WTC11 (cell line): ENCODE data around the gene SMIM44. TPM values are rescaled to one million over a fixed set of nuclear protein-coding genes. Genes with fewer than 3 reads are reported as not detected.

Source experiments
- ATAC-seq: fragments of 200-7000 bp; cut with Tn5 transposase; 2 replicates; pipeline ENCODE4 v1.10.0; 2021; ENCODE audit warnings: mild to moderate bottlenecking, moderate library complexity
- CTCF ChIA-PET: fragments of 300-600 bp; sonication (Branson Sonifier 250); formaldehyde crosslinking; loops from one replicate; lab custom pipeline; 2021; ENCODE audit warnings: antibody characterized with exemption; lab: Charles Lee
- POLR2A ChIA-PET: fragments of 350-600 bp; sonication (Branson Sonifier 250); formaldehyde crosslinking; loops from one replicate; lab custom pipeline; 2021; ENCODE audit warnings: antibody characterized with exemption; lab: Charles Lee
- DNase-seq: peaks from one replicate; pipeline ENCODE4 v3.0.0; 2021; ENCODE audit warnings: low spot score
- H3K27ac Mint-ChIP-seq: 2 replicates; pipeline ENCODE4 v1.8.0; 2021; ENCODE audit warnings: mixed read lengths
- H3K27me3 Mint-ChIP-seq: 2 replicates; pipeline ENCODE4 v1.8.0; 2021; ENCODE audit warnings: low read depth, mild to moderate bottlenecking, moderate library complexity, mixed read lengths
- H3K36me3 Mint-ChIP-seq: 2 replicates; pipeline ENCODE4 v1.8.0; 2021; ENCODE audit warnings: mixed read lengths
- H3K4me1 Mint-ChIP-seq: 2 replicates; pipeline ENCODE4 v1.8.0; 2022; ENCODE audit warnings: mixed read lengths
- H3K4me3 Mint-ChIP-seq: 2 replicates; pipeline ENCODE4 v1.8.0; 2021; ENCODE audit warnings: mild to moderate bottlenecking, moderate library complexity, mixed read lengths
- H3K9me3 Mint-ChIP-seq: 2 replicates; pipeline ENCODE4 v1.8.0; 2021; ENCODE audit warnings: mixed read lengths
- E2F5 ChIP-seq: sonication (generic); formaldehyde crosslinking; IDR thresholded peaks from 2 replicates; pipeline ENCODE4 v1.8.1; 2022; ENCODE audit warnings: mild to moderate bottlenecking, moderate library complexity, missing genetic modification reagents
- MXD4 ChIP-seq: fragments of 250-450 bp; sonication (Bioruptor Pico); IDR thresholded peaks from 2 replicates; pipeline ENCODE4 v1.8.0; 2021; ENCODE audit warnings: mild to moderate bottlenecking, moderate library complexity, borderline replicate concordance
- ZNF219 ChIP-seq: sonication (generic); formaldehyde crosslinking; IDR thresholded peaks from 2 replicates; pipeline ENCODE4 v1.8.0; 2023; ENCODE audit warnings: missing genetic modification reagents, mild to moderate bottlenecking, borderline replicate concordance
- ZNF423 ChIP-seq: fragments of 250-450 bp; sonication (Bioruptor Pico); IDR thresholded peaks from 2 replicates; pipeline ENCODE4 v2.1.2; 2022; ENCODE audit warnings: mild to moderate bottlenecking, moderate library complexity
- total RNA-seq: library from RNA; stranded (reverse); gene quantifications from 3 replicates; pipeline ENCODE4 v1.2.3, GENCODE V29; 2021

Gene SMIM44
- total RNA-seq, 1 experiment from 2014 or later = not detected

GRCh38 chr19:3433805-3434540 is 49.3 kb downstream of the SMIM44 start (continued):
- TF ChIP-seq E2F5 (CRISPR knock-in tag) (no peak), MXD4 (CRISPR knock-in tag) (no peak)

- no peak overlapping the region for H3K4me3 Mint-ChIP-seq
- no peak for ATAC-seq
- DNase-seq = no peak
- TF ChIP-seq ZNF423 = no peak
- no peak for TF ChIP-seq ZNF219 (CRISPR knock-in tag)
- TF ChIP-seq, all 79 proteins: peak for 0
- CTCF ChIA-PET = interaction anchor here (0.6 to 1.4 kb wide), 3 partner anchors 47 to 1430 kb away, joined by 3 to 5 read pairs (median 4); partner anchors contain the start of gene SMIM24
- Mint-ChIP-seq H3K9me3 (0 out of 2 replicates have a peak, but pooled peaks cover 6% of the 10 kb centered on the region), H3K4me1 (peaks cover 9% of the 10 kb centered on the region), H3K27ac (no peak overlapping the region), H3K36me3 (no peaks in the 10 kb centered on the region), H3K27me3 (peaks cover 6% of the 10 kb centered on the region; the same call in 1 of the 2 replicates)
- POLR2A ChIA-PET = no interaction called here
Measured at GRCh38 chr19:3433313-3433712, 49.9 kb downstream of the SMIM44 start.

Other genes with a start within 250 kb of the SMIM44 start
- gene NFIC, start 116.9 kb downstream of the SMIM44 start, total RNA-seq = 3.5 to 4.4 TPM (median 4.0 TPM) in 3 replicates
- 2.8 to 9.9 TPM (median 7.4 TPM) in 3 replicates for gene SMIM24, start 2.9 kb downstream of the SMIM44 start, total RNA-seq
- 16.9 to 22.2 TPM (median 18.3 TPM) in 3 replicates for gene DOHH, start 17.2 kb upstream of the SMIM44 start, total RNA-seq
- gene FZR1, start 22.9 kb upstream of the SMIM44 start, total RNA-seq = 43.6 to 60.8 TPM (median 44.4 TPM) in 3 replicates
- 3.3 to 6.3 TPM (median 4.7 TPM) in 3 replicates for gene TEKTIP1, start 55.7 kb upstream of the SMIM44 start, total RNA-seq
- gene MFSD12, start 74.1 kb upstream of the SMIM44 start, total RNA-seq = 59.9 to 75.4 TPM (median 71.0 TPM) in 3 replicates
- gene HMG20B, start 89.5 kb upstream of the SMIM44 start, total RNA-seq = 115 to 132 TPM (median 121 TPM) in 3 replicates
- gene GIPC3, start 102.0 kb upstream of the SMIM44 start, total RNA-seq = 1.0 to 2.3 TPM (median 1.6 TPM) in 3 replicates
- 1.0 to 1.4 TPM (median 1.3 TPM) in 3 replicates for gene TBXA2R, start 123.4 kb upstream of the SMIM44 start, total RNA-seq
- gene CACTIN, start 143.3 kb upstream of the SMIM44 start, total RNA-seq = 39.3 to 43.0 TPM (median 42.2 TPM) in 3 replicates
- 34.0 to 36.2 TPM (median 36.0 TPM) in 3 replicates for gene PIP5K1C, start 217.0 kb upstream of the SMIM44 start, total RNA-seq
- gene TJP3, start 224.9 kb upstream of the SMIM44 start, total RNA-seq = 36.2 to 44.0 TPM (median 39.7 TPM) in 3 replicates